HepG2 (cell line): ENCODE data around the gene RPRML. TPM values are rescaled to one million over a fixed set of nuclear protein-coding genes. Genes with fewer than 3 reads are reported as not detected.
A peak's percentile ranks its signal among the peaks of the same experiment; 100 is the strongest.

ENCODE experiments used
- EED ChIP-seq: sonication (generic); formaldehyde crosslinking; IDR thresholded peaks from 2 replicates; pipeline ENCODE4 v1.5.0; 2020; ENCODE audit warnings: mild to moderate bottlenecking, missing genetic modification reagents
- GABPB1 ChIP-seq: IDR thresholded peaks from 2 replicates; pipeline ENCODE4 v1.6.1; 2016; ENCODE audit warnings: mild to moderate bottlenecking, missing genetic modification reagents, moderate library complexity, missing compliant biosample characterization
- HNRNPL ChIP-seq: fragments of 200-400 bp; formaldehyde crosslinking; IDR thresholded peaks from 2 replicates; pipeline ENCODE4 v1.6.1; 2017; ENCODE audit warnings: mild to moderate bottlenecking, low read depth, low read length
- HNRNPLL ChIP-seq: fragments of 200-400 bp; formaldehyde crosslinking; IDR thresholded peaks from 2 replicates; pipeline ENCODE4 v1.6.1; 2017; ENCODE audit warnings: mild to moderate bottlenecking, low read depth, low read length; ENCODE audit not compliant: poor library complexity, severe bottlenecking
- KLF9 ChIP-seq: IDR thresholded peaks from 2 replicates; pipeline ENCODE4 v1.6.1; 2016; ENCODE audit warnings: low read depth
- MAFK ChIP-seq, 2 experiments: IDR thresholded peaks in 1 of 2; conservative IDR thresholded peaks in 1 of 2; 2 replicates each; pipeline ENCODE4 v1.6.1; 2011; ENCODE audit warnings: improper control_type of control experiment in 2 of 2, low read length in 2 of 2
- NFIB ChIP-seq: sonication (generic); formaldehyde crosslinking; IDR thresholded peaks from 2 replicates; pipeline ENCODE4 v1.9.0; 2021; ENCODE audit warnings: missing genetic modification reagents, mild to moderate bottlenecking, borderline replicate concordance
- SALL1 ChIP-seq: sonication (generic); formaldehyde crosslinking; IDR thresholded peaks from 2 replicates; pipeline ENCODE4 v1.8.0; 2022; ENCODE audit warnings: mild to moderate bottlenecking, missing genetic modification reagents
- SIN3B ChIP-seq: fragments of 150-350 bp; IDR thresholded peaks from 2 replicates; pipeline ENCODE4 v1.6.1; 2014; ENCODE audit warnings: low read length
- SP2 ChIP-seq: sonication (generic); formaldehyde crosslinking; IDR thresholded peaks from 2 replicates; pipeline ENCODE4 v1.5.1; 2020; ENCODE audit warnings: mild to moderate bottlenecking, missing genetic modification reagents
- SRSF9 ChIP-seq: fragments of 200-400 bp; formaldehyde crosslinking; IDR thresholded peaks from 2 replicates; pipeline ENCODE4 v1.6.1; 2018; ENCODE audit warnings: borderline replicate concordance, mild to moderate bottlenecking, low read depth, low read length; ENCODE audit not compliant: insufficient read depth, poor library complexity, severe bottlenecking
- TAF15 ChIP-seq: fragments of 200-400 bp; formaldehyde crosslinking; IDR thresholded peaks from one replicate; pipeline ENCODE4 v1.6.1; 2018; ENCODE audit warnings: mild to moderate bottlenecking, low read depth, low read length; ENCODE audit not compliant: poor library complexity, severe bottlenecking
- ZNF556 ChIP-seq: sonication (generic); formaldehyde crosslinking; IDR thresholded peaks from 2 replicates; pipeline ENCODE4 v1.4.0; 2020; ENCODE audit warnings: mild to moderate bottlenecking, missing genetic modification reagents, borderline replicate concordance
- ZNF780A ChIP-seq: sonication (generic); formaldehyde crosslinking; IDR thresholded peaks from 2 replicates; pipeline ENCODE4 v1.8.0; 2022; ENCODE audit warnings: mild to moderate bottlenecking, missing genetic modification reagents, moderate library complexity
- ZSCAN25 ChIP-seq: sonication (generic); formaldehyde crosslinking; IDR thresholded peaks from 2 replicates; pipeline ENCODE4 v1.8.0; 2022; ENCODE audit warnings: mild to moderate bottlenecking, missing genetic modification reagents
- polyA plus RNA-seq, 8 experiments: library from polyadenylated mRNA; depleted of rRNA in 3 of 8; stranded (reverse) in 7 of 8; unstranded in 1 of 8; fragments of >200 nt; fragmentation: Illumina TruSeq in 4 of 8; extraction: Trizol in 4 of 8; gene quantifications; 2 replicates each; pipeline versions ENCODE4 v1.2.1 to v1.2.3, GENCODE V29; 2011 to 2016; ENCODE audit warnings: low read depth in 4 of 8, missing spikeins in 1 of 8, mixed read lengths in 1 of 8; ENCODE audit not compliant: insufficient read depth in 1 of 8
- total RNA-seq, 5 experiments: library from RNA; depleted of rRNA; stranded (reverse); fragments of >200 nt; fragmentation: Illumina TruSeq; extraction: Trizol; gene quantifications; 2 replicates each; pipeline ENCODE4 v1.2.3, GENCODE V29; 2016; ENCODE audit warnings: low read depth in 1 of 5
- TF ChIP-seq, protein P1 (sequence below): IDR thresholded peaks from 2 replicates; pipeline ENCODE4 v1.6.1; 2016; ENCODE audit warnings: low read depth, missing genetic modification reagents, missing compliant biosample characterization
- TF ChIP-seq, protein P2 (sequence below): IDR thresholded peaks from 2 replicates; pipeline ENCODE4 v1.6.1; 2016; ENCODE audit warnings: low read depth, control low read depth
- TF ChIP-seq, protein P3 (sequence below): sonication (generic); formaldehyde crosslinking; IDR thresholded peaks from 2 replicates; pipeline ENCODE4 v1.5.1; 2020; ENCODE audit warnings: missing genetic modification reagents, mild to moderate bottlenecking, borderline replicate concordance

The RPRML gene
- total and polyA plus RNA-seq, 2 of the 13 experiments (the other 11 are each of a cell fraction or from before 2014, with no cell fraction given), result not detected

DNA sequence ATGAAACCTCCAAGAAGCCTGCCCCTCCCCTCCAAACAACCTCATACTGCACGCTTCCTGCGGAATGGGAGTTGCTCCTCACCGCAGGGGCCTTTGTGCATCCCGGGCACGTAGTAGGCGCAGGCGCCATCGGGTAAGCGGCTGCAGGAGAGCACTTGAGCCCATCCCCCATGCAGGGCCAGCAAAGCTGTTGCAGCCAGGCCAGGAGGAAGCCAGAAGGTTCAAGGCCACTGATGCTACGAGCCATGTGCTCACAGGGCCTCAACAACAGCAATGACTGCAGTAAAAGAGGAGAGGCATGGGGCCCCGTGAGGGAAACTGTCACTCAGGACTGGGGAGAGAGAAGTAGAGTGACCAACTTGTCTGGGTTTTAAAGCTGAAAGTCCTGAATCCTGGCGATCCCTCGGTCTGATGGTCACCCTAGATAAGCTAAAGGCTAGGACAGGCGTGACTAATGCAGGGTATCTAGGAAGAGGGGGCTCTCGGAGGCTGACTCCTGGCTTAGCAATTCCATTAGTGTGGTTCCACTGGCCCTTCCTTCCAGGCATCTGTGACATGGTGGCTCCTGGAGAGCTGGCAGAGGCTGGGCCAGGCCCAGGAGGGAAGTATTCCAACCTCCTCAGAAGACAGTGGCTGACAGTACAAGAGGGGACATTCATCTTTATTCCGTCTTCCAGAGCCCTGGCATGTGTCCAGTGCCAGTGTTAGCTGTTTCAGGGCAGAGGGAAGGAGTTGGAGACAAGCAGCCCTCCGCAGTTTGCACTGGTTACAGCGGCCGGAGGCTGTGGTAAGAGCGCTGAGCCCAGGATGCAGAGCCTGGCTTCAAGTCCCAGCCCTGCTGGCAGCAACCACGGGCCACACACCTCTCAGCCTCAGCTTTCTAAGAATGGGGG is 35.3 kb downstream of the RPRML start (continued):
- TF ChIP-seq, protein P1, sequence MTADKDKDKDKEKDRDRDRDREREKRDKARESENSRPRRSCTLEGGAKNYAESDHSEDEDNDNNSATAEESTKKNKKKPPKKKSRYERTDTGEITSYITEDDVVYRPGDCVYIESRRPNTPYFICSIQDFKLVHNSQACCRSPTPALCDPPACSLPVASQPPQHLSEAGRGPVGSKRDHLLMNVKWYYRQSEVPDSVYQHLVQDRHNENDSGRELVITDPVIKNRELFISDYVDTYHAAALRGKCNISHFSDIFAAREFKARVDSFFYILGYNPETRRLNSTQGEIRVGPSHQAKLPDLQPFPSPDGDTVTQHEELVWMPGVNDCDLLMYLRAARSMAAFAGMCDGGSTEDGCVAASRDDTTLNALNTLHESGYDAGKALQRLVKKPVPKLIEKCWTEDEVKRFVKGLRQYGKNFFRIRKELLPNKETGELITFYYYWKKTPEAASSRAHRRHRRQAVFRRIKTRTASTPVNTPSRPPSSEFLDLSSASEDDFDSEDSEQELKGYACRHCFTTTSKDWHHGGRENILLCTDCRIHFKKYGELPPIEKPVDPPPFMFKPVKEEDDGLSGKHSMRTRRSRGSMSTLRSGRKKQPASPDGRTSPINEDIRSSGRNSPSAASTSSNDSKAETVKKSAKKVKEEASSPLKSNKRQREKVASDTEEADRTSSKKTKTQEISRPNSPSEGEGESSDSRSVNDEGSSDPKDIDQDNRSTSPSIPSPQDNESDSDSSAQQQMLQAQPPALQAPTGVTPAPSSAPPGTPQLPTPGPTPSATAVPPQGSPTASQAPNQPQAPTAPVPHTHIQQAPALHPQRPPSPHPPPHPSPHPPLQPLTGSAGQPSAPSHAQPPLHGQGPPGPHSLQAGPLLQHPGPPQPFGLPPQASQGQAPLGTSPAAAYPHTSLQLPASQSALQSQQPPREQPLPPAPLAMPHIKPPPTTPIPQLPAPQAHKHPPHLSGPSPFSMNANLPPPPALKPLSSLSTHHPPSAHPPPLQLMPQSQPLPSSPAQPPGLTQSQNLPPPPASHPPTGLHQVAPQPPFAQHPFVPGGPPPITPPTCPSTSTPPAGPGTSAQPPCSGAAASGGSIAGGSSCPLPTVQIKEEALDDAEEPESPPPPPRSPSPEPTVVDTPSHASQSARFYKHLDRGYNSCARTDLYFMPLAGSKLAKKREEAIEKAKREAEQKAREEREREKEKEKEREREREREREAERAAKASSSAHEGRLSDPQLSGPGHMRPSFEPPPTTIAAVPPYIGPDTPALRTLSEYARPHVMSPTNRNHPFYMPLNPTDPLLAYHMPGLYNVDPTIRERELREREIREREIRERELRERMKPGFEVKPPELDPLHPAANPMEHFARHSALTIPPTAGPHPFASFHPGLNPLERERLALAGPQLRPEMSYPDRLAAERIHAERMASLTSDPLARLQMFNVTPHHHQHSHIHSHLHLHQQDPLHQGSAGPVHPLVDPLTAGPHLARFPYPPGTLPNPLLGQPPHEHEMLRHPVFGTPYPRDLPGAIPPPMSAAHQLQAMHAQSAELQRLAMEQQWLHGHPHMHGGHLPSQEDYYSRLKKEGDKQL, result no peak
- TF ChIP-seq ZNF556 (peak; percentile 94), NFIB (CRISPR knock-in tag) (no peak), ZSCAN25 (peak; percentile 90), SP2 (CRISPR knock-in tag) (no peak), TAF15 (no peak), HNRNPL (0 out of 2 replicates have a peak, but pooled peaks have one; percentile 11), EED (CRISPR knock-in tag) (0 out of 2 replicates have a peak, but pooled peaks have one; percentile 32), KLF9 (CRISPR knock-in tag) (peak; percentile 88; the same call in 1 of the 2 replicates), GABPB1 (peak; percentile 79), HNRNPLL (peak; percentile 98), SALL1 (CRISPR knock-in tag) (peak; percentile 98), ZNF780A (CRISPR knock-in tag) (peak; percentile 85; the same call in 1 of the 2 replicates), SIN3B (no peak), MAFK (conservative IDR thresholded peaks at IDR 0.05 in 1 of 2, IDR thresholded peaks at IDR 0.05 in 1 of 2; ENCODE audit: low read length in 2 of 2) (peak in 1 of 2 experiments; percentile 18; a peak in 1 of 4 replicates), SRSF9 (no peak)
- TF ChIP-seq, protein P2, sequence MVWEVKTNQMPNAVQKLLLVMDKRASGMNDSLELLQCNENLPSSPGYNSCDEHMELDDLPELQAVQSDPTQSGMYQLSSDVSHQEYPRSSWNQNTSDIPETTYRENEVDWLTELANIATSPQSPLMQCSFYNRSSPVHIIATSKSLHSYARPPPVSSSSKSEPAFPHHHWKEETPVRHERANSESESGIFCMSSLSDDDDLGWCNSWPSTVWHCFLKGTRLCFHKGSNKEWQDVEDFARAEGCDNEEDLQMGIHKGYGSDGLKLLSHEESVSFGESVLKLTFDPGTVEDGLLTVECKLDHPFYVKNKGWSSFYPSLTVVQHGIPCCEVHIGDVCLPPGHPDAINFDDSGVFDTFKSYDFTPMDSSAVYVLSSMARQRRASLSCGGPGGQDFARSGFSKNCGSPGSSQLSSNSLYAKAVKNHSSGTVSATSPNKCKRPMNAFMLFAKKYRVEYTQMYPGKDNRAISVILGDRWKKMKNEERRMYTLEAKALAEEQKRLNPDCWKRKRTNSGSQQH (CRISPR knock-in tag), result peak; percentile 89; the same call in 1 of the 2 replicates
- TF ChIP-seq, protein P3, sequence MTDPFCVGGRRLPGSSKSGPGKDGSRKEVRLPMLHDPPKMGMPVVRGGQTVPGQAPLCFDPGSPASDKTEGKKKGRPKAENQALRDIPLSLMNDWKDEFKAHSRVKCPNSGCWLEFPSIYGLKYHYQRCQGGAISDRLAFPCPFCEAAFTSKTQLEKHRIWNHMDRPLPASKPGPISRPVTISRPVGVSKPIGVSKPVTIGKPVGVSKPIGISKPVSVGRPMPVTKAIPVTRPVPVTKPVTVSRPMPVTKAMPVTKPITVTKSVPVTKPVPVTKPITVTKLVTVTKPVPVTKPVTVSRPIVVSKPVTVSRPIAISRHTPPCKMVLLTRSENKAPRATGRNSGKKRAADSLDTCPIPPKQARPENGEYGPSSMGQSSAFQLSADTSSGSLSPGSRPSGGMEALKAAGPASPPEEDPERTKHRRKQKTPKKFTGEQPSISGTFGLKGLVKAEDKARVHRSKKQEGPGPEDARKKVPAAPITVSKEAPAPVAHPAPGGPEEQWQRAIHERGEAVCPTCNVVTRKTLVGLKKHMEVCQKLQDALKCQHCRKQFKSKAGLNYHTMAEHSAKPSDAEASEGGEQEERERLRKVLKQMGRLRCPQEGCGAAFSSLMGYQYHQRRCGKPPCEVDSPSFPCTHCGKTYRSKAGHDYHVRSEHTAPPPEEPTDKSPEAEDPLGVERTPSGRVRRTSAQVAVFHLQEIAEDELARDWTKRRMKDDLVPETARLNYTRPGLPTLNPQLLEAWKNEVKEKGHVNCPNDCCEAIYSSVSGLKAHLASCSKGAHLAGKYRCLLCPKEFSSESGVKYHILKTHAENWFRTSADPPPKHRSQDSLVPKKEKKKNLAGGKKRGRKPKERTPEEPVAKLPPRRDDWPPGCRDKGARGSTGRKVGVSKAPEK (CRISPR knock-in tag), result peak; percentile 85
